HG03060 (cell line): Measurements from ENCODE around the gene SUSD1.
A peak's percentile ranks its signal among the peaks of the same experiment; 100 is the strongest.
"Not testable (repeated sequence)": the region's sequence is repeated elsewhere in the genome, so short reads cannot be mapped to it uniquely, and the experiment has no call there.

Source experiments
- ATAC-seq: cut with Tn5 transposase; IDR thresholded peaks from one replicate; pipeline ENCODE4 v1.9.1; 2021; ENCODE audit warnings: low read depth, moderate number of reproducible peaks; ENCODE audit not compliant: unreplicated experiment

Gene SUSD1

GRCh38 chr9:112174965-112175795 lies at the start of gene SUSD1:
TSS of gene SUSD1 (minus strand) at chr9:112175297. CDS start at chr9:112175235, 62 bp downstream.
- no peak for ATAC-seq

GRCh38 chr9:112224401-112225289 lies 49.5 kb upstream of the SUSD1 start:
- no peak for ATAC-seq

GRCh38 chr9:112218908-112219307 lies 43.8 kb upstream of the SUSD1 start:
- peak; percentile 80 for ATAC-seq

- ATAC-seq = no peak
Measured at GRCh38 chr9:112212926-112213325, 37.8 kb upstream of the SUSD1 start.

GRCh38 chr9:112207451-112207850 lies 32.4 kb upstream of the SUSD1 start:
- ATAC-seq = no peak

GRCh38 chr9:112203536-112203935 lies 28.4 kb upstream of the SUSD1 start:
- no peak for ATAC-seq

GRCh38 chr9:112200711-112201110 lies 25.6 kb upstream of the SUSD1 start:
- ATAC-seq = no peak

- no peak for ATAC-seq
Measured at GRCh38 chr9:112198646-112199045, 23.5 kb upstream of the SUSD1 start.

- no peak for ATAC-seq
Measured at GRCh38 chr9:112194969-112195431, 19.9 kb upstream of the SUSD1 start.

- ATAC-seq = no peak
Measured at GRCh38 chr9:112193572-112194288, 18.6 kb upstream of the SUSD1 start.

GRCh38 chr9:112190320-112190719 lies 15.2 kb upstream of the SUSD1 start:
- ATAC-seq = not testable (repeated sequence)

- ATAC-seq = no peak
Measured at GRCh38 chr9:112188884-112189283, 13.8 kb upstream of the SUSD1 start.

- no peak for ATAC-seq
Measured at GRCh38 chr9:112187404-112187803, 12.3 kb upstream of the SUSD1 start.

GRCh38 chr9:112186695-112187094 lies 11.6 kb upstream of the SUSD1 start:
- no peak for ATAC-seq

- no peak for ATAC-seq
Measured at GRCh38 chr9:112184946-112185345, 9.8 kb upstream of the SUSD1 start.

GRCh38 chr9:112184221-112184620 lies 9.1 kb upstream of the SUSD1 start:
- no peak for ATAC-seq

GRCh38 chr9:112180387-112180881 lies 5.3 kb upstream of the SUSD1 start:
- ATAC-seq = no peak

- ATAC-seq = no peak
Measured at GRCh38 chr9:112179816-112180215, 4.7 kb upstream of the SUSD1 start.

GRCh38 chr9:112176524-112176923 lies 1.4 kb upstream of the SUSD1 start:
- no peak for ATAC-seq

- no peak for ATAC-seq
Measured at GRCh38 chr9:112175796-112176315, 759 bp upstream of the SUSD1 start.
